ENCODE data around the gene INSL3. TPM values are rescaled to one million over a fixed set of nuclear protein-coding genes. Genes with fewer than 3 reads are reported as not detected.

INSL3 gene
- polyA plus RNA-seq, 1 donor (not counting 4 experiments of a cell fraction or from before 2014, with no cell fraction given): not detected

GRCh38 chr19:17860331-17860992, 39.1 kb upstream of the INSL3 start:
- Histone ChIP-seq H3K27ac (ENCODE audit: control insufficient read depth, insufficient read depth, low read length) (peak overlapping the region; percentile 93), H3K27me3 (ENCODE audit: control insufficient read depth, extremely low read depth, insufficient read depth, low read length) (no peaks in the 10 kb centered on the region), H4K20me1 (ENCODE audit: control insufficient read depth, extremely low read depth, insufficient read depth, low read length) (peaks cover 27% of the 10 kb centered on the region), H3K9me1 (ENCODE audit: control insufficient read depth, extremely low read depth, insufficient read depth, low read length) (no peaks in the 10 kb centered on the region), H3K79me2 (ENCODE audit: control insufficient read depth, insufficient read depth, low read length) (peaks cover 33% of the 10 kb centered on the region), H3K9ac (ENCODE audit: control insufficient read depth, extremely low read depth, insufficient read depth, low read length) (peak overlapping the region; percentile 100), H3K4me2 (ENCODE audit: control insufficient read depth, extremely low read depth, insufficient read depth, low read depth, low read length) (peak overlapping the region; percentile 88), H3K4me1 (ENCODE audit: control insufficient read depth, extremely low read depth, insufficient read depth, low read length) (peaks cover 14% of the 10 kb centered on the region), H3K36me3 (ENCODE audit: control insufficient read depth in 2 of 2, extremely low read depth in 1 of 2, insufficient read depth in 2 of 2, low read length in 2 of 2) (peaks cover 34 to 43% of the 10 kb centered on the region in 2 experiments), H2AFZ (ENCODE audit: control insufficient read depth, low read length) (no peak overlapping the region), H3K4me3 (ENCODE audit: control insufficient read depth in 2 of 3, extremely low read depth in 1 of 3, insufficient read depth in 2 of 3, low read depth in 1 of 3, low read length in 3 of 3) (peak overlapping the region; percentile 89 to 100 (median 99)), H3K9me3 (ENCODE audit: control insufficient read depth, low read depth, low read length) (no peaks in the 10 kb centered on the region)
- TF ChIP-seq, protein P1, sequence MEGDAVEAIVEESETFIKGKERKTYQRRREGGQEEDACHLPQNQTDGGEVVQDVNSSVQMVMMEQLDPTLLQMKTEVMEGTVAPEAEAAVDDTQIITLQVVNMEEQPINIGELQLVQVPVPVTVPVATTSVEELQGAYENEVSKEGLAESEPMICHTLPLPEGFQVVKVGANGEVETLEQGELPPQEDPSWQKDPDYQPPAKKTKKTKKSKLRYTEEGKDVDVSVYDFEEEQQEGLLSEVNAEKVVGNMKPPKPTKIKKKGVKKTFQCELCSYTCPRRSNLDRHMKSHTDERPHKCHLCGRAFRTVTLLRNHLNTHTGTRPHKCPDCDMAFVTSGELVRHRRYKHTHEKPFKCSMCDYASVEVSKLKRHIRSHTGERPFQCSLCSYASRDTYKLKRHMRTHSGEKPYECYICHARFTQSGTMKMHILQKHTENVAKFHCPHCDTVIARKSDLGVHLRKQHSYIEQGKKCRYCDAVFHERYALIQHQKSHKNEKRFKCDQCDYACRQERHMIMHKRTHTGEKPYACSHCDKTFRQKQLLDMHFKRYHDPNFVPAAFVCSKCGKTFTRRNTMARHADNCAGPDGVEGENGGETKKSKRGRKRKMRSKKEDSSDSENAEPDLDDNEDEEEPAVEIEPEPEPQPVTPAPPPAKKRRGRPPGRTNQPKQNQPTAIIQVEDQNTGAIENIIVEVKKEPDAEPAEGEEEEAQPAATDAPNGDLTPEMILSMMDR (optimal IDR thresholded peaks at IDR 0.05 in 1 of 3, IDR thresholded peaks at IDR 0.05 in 1 of 3, conservative IDR thresholded peaks at IDR 0.05 in 1 of 3; ENCODE audit: extremely low read depth in 1 of 3, insufficient read depth in 2 of 3, low read length in 3 of 3): no peak
- no peak for TF ChIP-seq EZH2 (IDR thresholded peaks at IDR 0.05; ENCODE audit: low read length)
- FAIRE-seq: no peak
- dilution Hi-C loops (cut with MboI; ENCODE audit: extremely low pct_ligation_motif_present, low sequenced_read_pairs): no loop called here
- DNase-seq (ENCODE audit: low read depth, low spot score): no peak

DNA sequence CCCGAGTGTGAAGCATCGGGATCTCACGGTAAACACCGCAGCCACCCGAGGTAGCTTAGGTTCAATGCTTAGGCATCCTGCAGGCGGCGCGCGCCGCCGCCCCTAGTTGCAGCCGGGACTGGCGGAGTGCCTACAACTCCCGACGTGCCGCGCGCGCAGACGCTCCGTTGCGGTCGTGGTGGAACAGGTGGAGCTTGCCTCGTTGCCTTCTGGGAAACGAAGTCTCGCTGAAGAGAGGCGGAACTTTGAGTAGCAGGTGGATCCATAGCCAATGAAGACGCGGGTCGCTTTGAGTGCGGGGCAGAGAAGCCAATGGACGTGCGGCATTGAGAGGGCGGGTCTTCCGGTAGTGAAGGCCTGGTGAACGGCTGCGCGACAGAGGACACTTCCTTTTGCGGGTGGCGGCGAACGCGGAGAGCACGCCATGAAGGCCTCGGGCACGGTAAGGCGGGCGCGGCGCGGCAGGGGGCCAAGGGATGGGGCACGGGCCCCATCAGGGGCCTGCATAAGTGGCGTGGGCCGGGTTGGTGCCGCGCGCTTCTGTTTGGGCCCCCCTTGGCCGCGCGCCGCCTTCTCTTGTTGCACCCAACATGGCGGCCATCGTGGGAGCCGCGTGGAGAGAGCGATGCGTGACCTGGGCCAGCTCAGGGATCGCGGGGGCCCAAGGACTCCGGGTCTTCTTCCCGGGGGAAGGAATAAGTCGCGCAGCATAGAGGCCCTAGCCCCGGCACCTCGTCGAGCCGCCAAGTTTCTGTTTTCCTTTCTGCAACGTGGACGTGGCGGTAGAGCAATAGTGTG, 38.4 kb upstream of the INSL3 start, which contains the start of gene RPL18A:
Gene RPL18A, plus strand, starts transcription at position 378 of the 798 bp plus-strand sequence. Its CDS starts 47 bp downstream, at position 425.
- peak within 1 kb of the TSS; percentile 86 for H2AFZ ChIP-seq (ENCODE audit: control insufficient read depth, low read length)
- dilution Hi-C loops (cut with MboI; ENCODE audit: extremely low pct_ligation_motif_present, low sequenced_read_pairs): no loop called here

More for the DNA sequence above, 38.4 kb upstream of the INSL3 start, which contains the start of gene RPL18A:
- Histone ChIP-seq H3K4me3 (ENCODE audit: control insufficient read depth in 2 of 3, extremely low read depth in 1 of 3, insufficient read depth in 2 of 3, low read depth in 1 of 3, low read length in 3 of 3) (peak within 1 kb of the TSS; percentile 89 to 100 (median 99)), H3K4me1 (ENCODE audit: control insufficient read depth, extremely low read depth, insufficient read depth, low read length) (peaks cover 14% of the 10 kb centered on the region), H3K9me3 (ENCODE audit: control insufficient read depth, low read depth, low read length) (no peaks in the 10 kb centered on the region), H3K27ac (ENCODE audit: control insufficient read depth, insufficient read depth, low read length) (peak within 1 kb of the TSS; percentile 93), H4K20me1 (ENCODE audit: control insufficient read depth, extremely low read depth, insufficient read depth, low read length) (peaks cover 27% of the 10 kb centered on the region), H3K4me2 (ENCODE audit: control insufficient read depth, extremely low read depth, insufficient read depth, low read depth, low read length) (peak within 1 kb of the TSS; percentile 88), H3K9me1 (ENCODE audit: control insufficient read depth, extremely low read depth, insufficient read depth, low read length) (no peaks in the 10 kb centered on the region), H3K27me3 (ENCODE audit: control insufficient read depth, extremely low read depth, insufficient read depth, low read length) (no peaks in the 10 kb centered on the region), H3K79me2 (ENCODE audit: control insufficient read depth, insufficient read depth, low read length) (peaks cover 33% of the 10 kb centered on the region), H3K9ac (ENCODE audit: control insufficient read depth, extremely low read depth, insufficient read depth, low read length) (peak within 1 kb of the TSS; percentile 100), H3K36me3 (ENCODE audit: control insufficient read depth in 2 of 2, extremely low read depth in 1 of 2, insufficient read depth in 2 of 2, low read length in 2 of 2) (peaks cover 34 to 43% of the 10 kb centered on the region in 2 experiments)
- peak; percentile 87 for FAIRE-seq
- TF ChIP-seq EZH2 (IDR thresholded peaks at IDR 0.05; ENCODE audit: low read length): no peak
- TF ChIP-seq, protein P1 (optimal IDR thresholded peaks at IDR 0.05 in 1 of 3, IDR thresholded peaks at IDR 0.05 in 1 of 3, conservative IDR thresholded peaks at IDR 0.05 in 1 of 3; ENCODE audit: extremely low read depth in 1 of 3, insufficient read depth in 2 of 3, low read length in 3 of 3): peak; percentile 92 to 96 (median 94)
- DNase-seq (ENCODE audit: low read depth, low spot score): peak; percentile 100
